Measurements from ENCODE around the gene DLG5.

The DLG5 gene

DNA sequence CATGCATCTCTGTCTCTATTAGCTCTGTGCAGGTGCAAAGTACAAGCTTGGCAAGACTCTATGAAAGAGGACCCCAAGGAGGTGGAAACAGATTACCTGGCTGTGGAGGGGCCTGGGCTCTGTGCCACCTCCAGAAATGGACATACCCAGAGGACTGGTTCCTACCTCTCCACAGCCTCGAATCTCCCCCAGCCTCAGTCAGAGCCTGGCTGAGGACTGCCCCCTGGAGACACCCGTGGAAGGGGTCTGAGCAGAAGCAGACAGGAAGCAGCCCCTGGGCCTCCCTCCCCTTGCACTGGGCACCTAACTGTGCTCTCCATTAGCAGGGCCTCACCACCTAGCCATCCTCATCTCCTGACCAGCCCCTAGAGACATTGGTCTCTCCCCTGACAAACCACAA lies 92.0 kb downstream of the DLG5 start:
- TF ChIP-seq, protein P1, sequence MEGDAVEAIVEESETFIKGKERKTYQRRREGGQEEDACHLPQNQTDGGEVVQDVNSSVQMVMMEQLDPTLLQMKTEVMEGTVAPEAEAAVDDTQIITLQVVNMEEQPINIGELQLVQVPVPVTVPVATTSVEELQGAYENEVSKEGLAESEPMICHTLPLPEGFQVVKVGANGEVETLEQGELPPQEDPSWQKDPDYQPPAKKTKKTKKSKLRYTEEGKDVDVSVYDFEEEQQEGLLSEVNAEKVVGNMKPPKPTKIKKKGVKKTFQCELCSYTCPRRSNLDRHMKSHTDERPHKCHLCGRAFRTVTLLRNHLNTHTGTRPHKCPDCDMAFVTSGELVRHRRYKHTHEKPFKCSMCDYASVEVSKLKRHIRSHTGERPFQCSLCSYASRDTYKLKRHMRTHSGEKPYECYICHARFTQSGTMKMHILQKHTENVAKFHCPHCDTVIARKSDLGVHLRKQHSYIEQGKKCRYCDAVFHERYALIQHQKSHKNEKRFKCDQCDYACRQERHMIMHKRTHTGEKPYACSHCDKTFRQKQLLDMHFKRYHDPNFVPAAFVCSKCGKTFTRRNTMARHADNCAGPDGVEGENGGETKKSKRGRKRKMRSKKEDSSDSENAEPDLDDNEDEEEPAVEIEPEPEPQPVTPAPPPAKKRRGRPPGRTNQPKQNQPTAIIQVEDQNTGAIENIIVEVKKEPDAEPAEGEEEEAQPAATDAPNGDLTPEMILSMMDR (IDR thresholded peaks at IDR 0.05; ENCODE audit: insufficient read depth, low read depth, low read length, missing control alignments) = no peak
- no peak for DNase-seq (ENCODE audit: low read depth)
- H3K4me3 ChIP-seq (ENCODE audit: low read length) = no peak overlapping the region

DNA sequence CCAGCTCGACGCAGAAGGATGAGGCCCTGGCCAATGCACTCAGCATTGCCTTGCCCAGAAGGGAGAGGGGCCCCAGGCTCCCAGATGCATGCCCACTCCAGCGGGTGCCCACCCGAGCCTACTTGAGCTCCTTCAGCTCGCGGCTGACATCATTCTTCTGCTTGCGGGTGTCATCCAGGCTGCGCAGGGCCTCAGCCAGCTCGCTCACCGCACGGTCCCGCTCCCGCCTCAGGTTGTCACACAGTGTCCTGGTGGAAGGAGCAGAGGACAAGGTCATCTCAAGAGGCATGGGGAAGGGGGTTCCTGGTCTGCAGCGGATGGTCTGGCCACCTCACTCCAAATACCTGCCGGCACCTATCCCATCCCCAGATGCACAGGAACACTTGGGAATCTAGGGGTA lies 92.8 kb downstream of the DLG5 start:
- TF ChIP-seq, protein P1 (IDR thresholded peaks at IDR 0.05; ENCODE audit: insufficient read depth, low read depth, low read length, missing control alignments) = no peak
- no peak for DNase-seq (ENCODE audit: low read depth)
- no peak overlapping the region for H3K4me3 ChIP-seq (ENCODE audit: low read length)

DNA sequence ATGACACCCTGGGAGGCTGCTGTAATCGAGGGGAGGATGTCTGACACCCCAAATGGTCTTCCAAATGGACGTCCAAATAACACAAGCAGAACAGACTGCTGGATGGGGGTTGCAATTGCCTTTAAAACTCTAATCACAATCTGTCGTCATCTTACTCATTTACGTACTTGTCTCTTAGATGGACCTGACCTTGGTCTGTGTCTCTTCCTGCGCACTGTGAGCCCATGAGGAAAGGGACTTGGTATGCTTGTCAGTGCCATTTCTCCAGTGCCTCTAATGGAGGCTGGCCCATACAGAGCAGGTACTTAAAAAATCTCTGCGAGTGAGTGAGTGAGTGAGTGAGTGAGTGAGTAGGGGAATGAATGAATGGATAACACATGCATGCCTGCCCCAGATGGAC lies 93.3 kb downstream of the DLG5 start:
- TF ChIP-seq, protein P1 (IDR thresholded peaks at IDR 0.05; ENCODE audit: insufficient read depth, low read depth, low read length, missing control alignments) = no peak
- H3K4me3 ChIP-seq (ENCODE audit: low read length) = no peak overlapping the region
- no peak for DNase-seq (ENCODE audit: low read depth)

DNA sequence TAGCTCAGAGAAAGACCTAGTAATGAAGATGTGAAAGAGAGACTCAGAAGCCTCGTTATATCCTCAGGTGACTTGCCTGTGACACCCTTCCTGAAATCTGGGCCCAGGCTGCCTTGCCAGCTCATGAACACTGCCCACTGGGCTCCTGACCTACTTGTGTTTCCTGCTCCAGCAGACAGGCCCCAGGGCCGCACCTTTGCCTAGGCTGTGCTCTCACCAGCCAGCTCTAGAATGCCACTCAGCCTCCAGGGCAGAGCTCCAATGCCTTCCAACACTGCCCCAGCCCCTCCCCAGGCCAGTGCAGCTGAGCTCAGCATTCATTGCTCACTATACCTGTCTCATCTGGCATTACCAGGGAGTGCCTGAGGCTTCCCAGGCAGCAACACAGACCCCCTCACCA lies 94.3 kb downstream of the DLG5 start:
- peak; percentile 62 for DNase-seq (ENCODE audit: low read depth)
- H3K4me3 ChIP-seq (ENCODE audit: low read length) = no peak overlapping the region
- TF ChIP-seq, protein P1 (IDR thresholded peaks at IDR 0.05; ENCODE audit: insufficient read depth, low read depth, low read length, missing control alignments) = no peak

DNA sequence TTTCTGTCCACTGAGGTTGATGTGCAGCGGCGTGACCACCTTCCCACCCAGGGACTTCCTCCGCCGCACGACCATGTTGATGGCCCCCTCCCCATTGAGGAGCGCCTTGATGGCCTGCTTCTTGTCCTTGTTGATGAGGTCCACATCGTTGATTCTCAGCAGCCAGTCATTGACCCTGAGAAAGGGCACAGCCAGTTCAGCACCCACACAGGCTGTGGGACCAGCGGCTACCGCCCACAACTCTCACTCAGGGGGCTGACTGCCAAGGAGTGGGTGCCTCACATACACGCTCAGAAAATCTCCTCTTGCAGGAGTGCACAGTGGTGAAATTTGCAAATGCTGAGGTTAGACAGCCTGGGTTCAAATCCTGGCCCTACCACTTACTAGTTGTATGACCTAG lies 97.2 kb downstream of the DLG5 start:
- TF ChIP-seq, protein P1 (IDR thresholded peaks at IDR 0.05; ENCODE audit: insufficient read depth, low read depth, low read length, missing control alignments) = no peak
- no peak for DNase-seq (ENCODE audit: low read depth)
- H3K4me3 ChIP-seq (ENCODE audit: low read length) = no peak overlapping the region

DNA sequence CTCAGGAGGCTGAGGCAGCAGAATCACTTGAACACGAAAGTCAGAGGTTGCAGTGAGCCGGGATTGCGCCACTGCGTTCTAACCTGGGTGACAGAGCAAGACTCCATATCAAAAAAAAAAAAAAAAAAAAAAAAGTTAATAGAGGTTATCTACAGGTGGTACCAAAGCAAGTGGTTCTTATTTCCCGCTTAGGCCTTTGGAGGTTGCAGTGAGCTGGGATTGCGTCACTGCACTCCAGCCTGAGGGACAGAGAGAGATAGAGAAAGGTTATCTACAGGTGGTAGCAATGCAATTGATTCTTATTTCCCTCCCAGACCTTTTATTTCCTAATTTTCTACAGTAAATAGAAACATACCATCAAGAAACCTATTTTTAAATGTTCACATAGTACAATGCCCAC lies 98.2 kb downstream of the DLG5 start:
- DNase-seq (ENCODE audit: low read depth) = no peak
- H3K4me3 ChIP-seq (ENCODE audit: low read length) = no peak overlapping the region
- TF ChIP-seq, protein P1 (IDR thresholded peaks at IDR 0.05; ENCODE audit: insufficient read depth, low read depth, low read length, missing control alignments) = no peak

DNA sequence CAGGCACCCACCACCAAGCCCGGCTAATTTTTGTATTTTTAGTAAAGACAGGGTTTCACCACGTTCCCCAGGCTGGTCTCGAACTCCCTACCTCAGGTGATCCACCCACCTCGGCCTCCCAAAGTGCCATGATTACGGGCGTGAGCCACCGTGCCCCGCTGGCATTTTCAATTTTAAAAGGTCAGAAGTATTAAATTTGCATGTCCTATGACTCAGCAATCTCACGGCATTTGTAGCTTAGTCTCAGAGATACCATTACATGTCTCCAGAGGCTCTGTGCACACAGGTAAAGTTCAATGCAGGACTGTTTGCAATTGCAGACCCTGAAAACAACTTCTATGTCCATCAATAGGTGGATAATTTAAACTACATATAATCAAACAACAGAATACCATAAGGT lies 99.2 kb downstream of the DLG5 start:
- no peak overlapping the region for H3K4me3 ChIP-seq (ENCODE audit: low read length)
- TF ChIP-seq, protein P1 (IDR thresholded peaks at IDR 0.05; ENCODE audit: insufficient read depth, low read depth, low read length, missing control alignments) = no peak
- no peak for DNase-seq (ENCODE audit: low read depth)
